Common myeloid progenitor, CD34-positive (primary cell): Measurements from ENCODE around the gene BCAS2.
A peak's percentile ranks its signal among the peaks of the same experiment; 100 is the strongest.

Experiments used
- CTCF ChIA-PET: fragments of 350-600 bp; sonication (Branson Sonifier 250); formaldehyde crosslinking; loops from one replicate; lab custom pipeline; 2021; ENCODE audit warnings: antibody characterized with exemption; lab: Charles Lee
- POLR2A ChIA-PET: fragments of 350-600 bp; sonication (Branson Sonifier 250); formaldehyde crosslinking; loops from one replicate; lab custom pipeline; 2021; ENCODE audit warnings: antibody characterized with exemption; lab: Charles Lee
- DNase-seq, 3 donors: peaks; one replicate each; pipeline versions ENCODE4 v3.0.0 to v3.0.0-alpha.2; 2013
- H3K27ac ChIP-seq, 2 experiments: 1 replicate in 1 of 2; 2 replicates in 1 of 2; pipeline ENCODE4 v1.7.0; 2013; ENCODE audit warnings: inconsistent platforms in 2 of 2, low read length in 2 of 2, mild to moderate bottlenecking in 2 of 2, low read depth in 1 of 2, moderate library complexity in 1 of 2; ENCODE audit not compliant: severe bottlenecking in 2 of 2, insufficient read depth in 1 of 2, poor library complexity in 1 of 2
- H3K27me3 ChIP-seq, 5 experiments: replicated peaks in 2 of 5; 1 replicate in 3 of 5; 2 replicates in 2 of 5; pipeline versions ENCODE4 v1.6.1 to v1.7.0; 2013; ENCODE audit warnings: low read length in 4 of 5, mild to moderate bottlenecking in 2 of 5, moderate library complexity in 2 of 5, inconsistent platforms in 1 of 5; ENCODE audit not compliant: insufficient read depth in 5 of 5, control insufficient read depth in 4 of 5
- H3K36me3 ChIP-seq, 4 experiments: 1 replicate in 2 of 4; 2 replicates in 2 of 4; pipeline versions ENCODE4 v1.6.1 to v1.7.0; 2013; ENCODE audit warnings: low read length in 3 of 4, control low read depth in 1 of 4, mild to moderate bottlenecking in 1 of 4; ENCODE audit not compliant: control insufficient read depth in 4 of 4, insufficient read depth in 4 of 4
- H3K4me1 ChIP-seq, 4 experiments: 1 replicate in 3 of 4; 2 replicates in 1 of 4; pipeline versions ENCODE4 v1.6.1 to v1.7.1; 2013; ENCODE audit warnings: low read length in 3 of 4, mild to moderate bottlenecking in 3 of 4, control low read depth in 1 of 4, inconsistent platforms in 1 of 4, moderate library complexity in 1 of 4; ENCODE audit not compliant: control insufficient read depth in 4 of 4, insufficient read depth in 4 of 4; ENCODE audit errors: control extremely low read depth in 1 of 4
- H3K4me3 ChIP-seq, 7 experiments: 1 replicate in 4 of 7; 2 replicates in 3 of 7; pipeline versions ENCODE4 v1.5.1 to v1.7.0; 2013; ENCODE audit warnings: mild to moderate bottlenecking in 7 of 7, low read length in 6 of 7, moderate library complexity in 6 of 7, inconsistent platforms in 2 of 7, low read depth in 2 of 7, control low read depth in 1 of 7; ENCODE audit not compliant: insufficient read depth in 4 of 7, control insufficient read depth in 1 of 7; ENCODE audit errors: extremely low read depth in 1 of 7
- H3K9me3 ChIP-seq, 5 experiments: 1 replicate in 4 of 5; 2 replicates in 1 of 5; pipeline versions ENCODE4 v1.6.1 to v1.7.1; 2013; ENCODE audit warnings: low read length in 4 of 5, mild to moderate bottlenecking in 2 of 5, inconsistent platforms in 1 of 5, low read depth in 1 of 5, moderate library complexity in 1 of 5; ENCODE audit not compliant: control insufficient read depth in 4 of 5, insufficient read depth in 2 of 5; ENCODE audit errors: control extremely low read depth in 1 of 5
- WGBS: methylation state at CpG from one replicate; pipeline ENCODE4 v1.1.5; 2013; ENCODE audit not compliant: insufficient coverage; 5-methylcytosine and 5-hydroxymethylcytosine counted together

The BCAS2 gene

GRCh38 chr1:114561333-114561732 is 20.1 kb downstream of the BCAS2 start:
- no CpG with 5 or more reads among the region's 1 CpG for WGBS
- ChIA-PET CTCF (interaction anchor here (0.9 kb wide), 1 partner anchor 212 kb away, joined by 3 read pairs; no protein-coding TSS in a partner anchor), POLR2A (no interaction called here)

GRCh38 chr1:114559356-114559755 is 22.1 kb downstream of the BCAS2 start:
- ChIA-PET CTCF (interaction anchor here (0.6 to 1.8 kb wide), 12 partner anchors 9 to 482 kb away, joined by 3 to 11 read pairs (median 4); partner anchors contain the start of gene BCAS2), POLR2A (interaction anchor here (0.7 kb wide), 1 partner anchor 105 kb away, joined by 7 read pairs; no protein-coding TSS in a partner anchor)
- DNase-seq = peak in 2 of 3 donors; percentile 33 to 45
- H3K27ac ChIP-seq = no peak overlapping the region
- H3K4me1 ChIP-seq = peaks cover 4 to 25% (median 9%) of the 10 kb centered on the region in 4 experiments
- 70% methylated on average over 2 of the region's 3 CpGs for WGBS
- no peaks in the 10 kb centered on the region for H3K36me3 ChIP-seq
- no peaks in the 10 kb centered on the region for H3K27me3 ChIP-seq
- no peak overlapping the region for H3K4me3 ChIP-seq
- no peaks in the 10 kb centered on the region for H3K9me3 ChIP-seq

More at GRCh38 chr1:114561333-114561732, 20.1 kb downstream of the BCAS2 start:
- peaks cover 4 to 25% (median 9%) of the 10 kb centered on the region in 4 experiments for H3K4me1 ChIP-seq
- H3K36me3 ChIP-seq = peaks cover 0 to 17% (median 6%) of the 10 kb centered on the region in 4 experiments
- no peak overlapping the region for H3K27ac ChIP-seq
- H3K4me3 ChIP-seq = peak overlapping the region in 2 of 7 experiments; percentile 2 to 45
- H3K9me3 ChIP-seq = no peaks in the 10 kb centered on the region
- H3K27me3 ChIP-seq = no peaks in the 10 kb centered on the region
- peak in 2 of 3 donors; percentile 24 to 40 for DNase-seq

GRCh38 chr1:114558544-114558943 is 22.9 kb downstream of the BCAS2 start:
- no peaks in the 10 kb centered on the region for H3K27me3 ChIP-seq
- DNase-seq = peak; percentile 16 to 38 (median 32)
- CTCF ChIA-PET = interaction anchor here (1.1 to 1.8 kb wide), 3 partner anchors 23 to 210 kb away, joined by 3 to 11 read pairs (median 6); partner anchors contain the start of gene BCAS2
- H3K4me3 ChIP-seq = no peak overlapping the region
- POLR2A ChIA-PET = interaction anchor here (0.6 kb wide), 1 partner anchor 10 kb away, joined by 3 read pairs; no protein-coding TSS in a partner anchor
- no CpG with 5 or more reads among the region's 1 CpG for WGBS
- peaks cover 4 to 25% (median 9%) of the 10 kb centered on the region in 4 experiments for H3K4me1 ChIP-seq
- H3K9me3 ChIP-seq = no peaks in the 10 kb centered on the region
- no peak overlapping the region for H3K27ac ChIP-seq
- H3K36me3 ChIP-seq = no peaks in the 10 kb centered on the region

- Histone ChIP-seq H3K9me3 (peaks cover 0 to 2% (median 0%) of the 10 kb centered on the region in 5 experiments), H3K4me1 (peaks cover 0 to 7% (median 0%) of the 10 kb centered on the region in 4 experiments), H3K27me3 (no peaks in the 10 kb centered on the region), H3K36me3 (no peaks in the 10 kb centered on the region), H3K4me3 (no peak overlapping the region), H3K27ac (no peak overlapping the region)
- no peak for DNase-seq
- CTCF ChIA-PET = interaction anchor here (0.7 to 0.9 kb wide), 2 partner anchors 42 to 128 kb away, joined by 3 to 4 read pairs; no protein-coding TSS in a partner anchor
- POLR2A ChIA-PET = no interaction called here
- 100% methylated on average over 2 of the region's 2 CpGs for WGBS
Measured at GRCh38 chr1:114554577-114554976, 26.8 kb downstream of the BCAS2 start.

- Histone ChIP-seq H3K9me3 (peaks cover 0 to 2% (median 0%) of the 10 kb centered on the region in 5 experiments), H3K27ac (no peak overlapping the region), H3K4me3 (no peak overlapping the region), H3K27me3 (no peaks in the 10 kb centered on the region), H3K36me3 (no peaks in the 10 kb centered on the region), H3K4me1 (no peaks in the 10 kb centered on the region)
- no peak for DNase-seq
- 100% methylated on average over 3 of the region's 7 CpGs for WGBS
- CTCF ChIA-PET = interaction anchor here (1.2 kb wide), 1 partner anchor 14 kb away, joined by 3 read pairs; no protein-coding TSS in a partner anchor
- POLR2A ChIA-PET = interaction anchor here (0.6 kb wide), 1 partner anchor 152 kb away, joined by 3 read pairs; no protein-coding TSS in a partner anchor
Measured at GRCh38 chr1:114552106-114552639, 29.2 kb downstream of the BCAS2 start.

- CTCF ChIA-PET = no interaction called here
- Histone ChIP-seq H3K4me1 (no peaks in the 10 kb centered on the region), H3K27ac (no peak overlapping the region), H3K9me3 (peaks cover 0 to 2% (median 0%) of the 10 kb centered on the region in 5 experiments), H3K27me3 (no peaks in the 10 kb centered on the region), H3K36me3 (no peaks in the 10 kb centered on the region), H3K4me3 (no peak overlapping the region)
- DNase-seq = no peak
- POLR2A ChIA-PET = interaction anchor here (0.6 kb wide), 1 partner anchor 72 kb away, joined by 3 read pairs; no protein-coding TSS in a partner anchor
- 100% methylated on average over 2 of the region's 4 CpGs for WGBS
Measured at GRCh38 chr1:114551400-114551799, 30.0 kb downstream of the BCAS2 start.

GRCh38 chr1:114550336-114550735 is 31.1 kb downstream of the BCAS2 start:
- CTCF ChIA-PET = interaction anchor here (0.6 kb wide), 1 partner anchor 278 kb away, joined by 3 read pairs; no protein-coding TSS in a partner anchor
- Histone ChIP-seq H3K27ac (no peak overlapping the region), H3K9me3 (peaks cover 0 to 2% (median 0%) of the 10 kb centered on the region in 5 experiments), H3K4me1 (no peaks in the 10 kb centered on the region), H3K27me3 (no peaks in the 10 kb centered on the region), H3K4me3 (no peak overlapping the region), H3K36me3 (no peaks in the 10 kb centered on the region)
- WGBS = no CpG with 5 or more reads among the region's 2 CpGs
- no peak for DNase-seq
- POLR2A ChIA-PET = no interaction called here
